K562 (cell line): ENCODE data around the gene GPD2. TPM values are rescaled to one million over a fixed set of nuclear protein-coding genes. Genes with fewer than 3 reads are reported as not detected.

Experiments
- ATAC-seq: fragments of 200-7000 bp; cut with Tn5 transposase; 3 replicates; pipeline ENCODE4 v1.9.1; 2020; ENCODE audit warnings: moderate library complexity
- BruUV-seq: library from RNA; stranded (reverse); fragments of 400-500 nt; replicated peaks from 2 replicates; lab custom pipeline; 2021; lab: Mats Ljungman, UMichigan
- CTCF ChIA-PET: fragments of 300-600 bp; formaldehyde crosslinking; extraction: SDS; loops from one replicate; lab custom pipeline; 2021; ENCODE audit warnings: low intra/inter-chr PET ratio; lab: Yijun Ruan, JAX
- POLR2A ChIA-PET: fragments of 300-600, 350-650 bp; sonication (Branson Sonifier 250); formaldehyde crosslinking; extraction: SDS; loops from one replicate; lab custom pipeline; 2021; ENCODE audit warnings: antibody characterized with exemption, inconsistent platforms; lab: Yijun Ruan, JAX
- DNase-seq, 4 experiments: peaks; one replicate each; pipeline versions ENCODE4 v3.0.0 to v3.0.0-alpha.2; 2011 to 2018; ENCODE audit warnings: low spot score in 3 of 4, mixed read lengths in 3 of 4; ENCODE audit errors: extremely low read depth in 1 of 4
- FAIRE-seq: peaks from 2 replicates; lab custom pipeline; 2011; peaks lifted over from hg19 to GRCh38; lab: Jason Lieb, UNC
- H2AFZ ChIP-seq: 2 replicates; pipeline ENCODE4 v1.6.0; 2011; ENCODE audit warnings: low read depth, low read length, control low read depth, inconsistent platforms
- H3K27ac ChIP-seq: fragments of 200-600 bp; 3 replicates; pipeline ENCODE4 v1.8.0; 2011; ENCODE audit warnings: low read depth, mild to moderate bottlenecking, control low read depth, inconsistent platforms, low read length, moderate library complexity, mixed read lengths; ENCODE audit errors: extremely low read depth
- H3K27me3 ChIP-seq, 2 experiments: fragments of 300-600 bp in 1 of 2; 2 replicates in 1 of 2; 3 replicates in 1 of 2; pipeline versions ENCODE4 v1.6.0 to v1.8.0; 2011; ENCODE audit warnings: inconsistent platforms in 2 of 2, low read length in 2 of 2, mild to moderate bottlenecking in 1 of 2, mixed read lengths in 1 of 2, moderate library complexity in 1 of 2; ENCODE audit not compliant: control insufficient read depth in 2 of 2, insufficient read depth in 2 of 2
- H3K36me3 ChIP-seq: fragments of 300-600 bp; 3 replicates; pipeline ENCODE4 v1.8.0; 2011; ENCODE audit warnings: mild to moderate bottlenecking, low read length, inconsistent platforms; ENCODE audit not compliant: control insufficient read depth, insufficient read depth
- H3K4me1 ChIP-seq, 2 experiments: fragments of 200-600 bp in 1 of 2; replicated peaks in 1 of 2; 2 replicates in 1 of 2; 3 replicates in 1 of 2; pipeline versions ENCODE4 v1.5.1 to v1.8.0; 2011; ENCODE audit warnings: inconsistent platforms in 2 of 2, low read length in 2 of 2, mild to moderate bottlenecking in 1 of 2, mixed read lengths in 1 of 2, moderate library complexity in 1 of 2; ENCODE audit not compliant: control insufficient read depth in 2 of 2, insufficient read depth in 2 of 2
- H3K4me2 ChIP-seq: 2 replicates; pipeline ENCODE4 v1.6.1; 2011; ENCODE audit warnings: low read length, control low read depth, inconsistent platforms, mixed read lengths; ENCODE audit not compliant: insufficient read depth
- H3K4me3 ChIP-seq: fragments of 200-600 bp; sonication (generic), shearing (Covaris generic); 2 replicates; pipeline ENCODE4 v1.5.1; 2016; ENCODE audit warnings: control low read depth, inconsistent platforms
- H3K79me2 ChIP-seq: fragments of 200-600 bp; 3 replicates; pipeline ENCODE4 v1.8.0; 2011; ENCODE audit warnings: low read length, inconsistent platforms; ENCODE audit not compliant: control insufficient read depth, insufficient read depth
- H3K9ac ChIP-seq, 2 experiments: 2 replicates each; pipeline versions ENCODE4 v1.6.0 to v1.6.1; 2011; ENCODE audit warnings: low read depth in 2 of 2, low read length in 2 of 2, control low read depth in 1 of 2, inconsistent platforms in 1 of 2, mild to moderate bottlenecking in 1 of 2, mixed read lengths in 1 of 2; ENCODE audit not compliant: insufficient read depth in 1 of 2
- H3K9me1 ChIP-seq: one replicate; pipeline ENCODE4 v1.6.0; 2011; ENCODE audit warnings: inconsistent platforms, mild to moderate bottlenecking, low read length, moderate library complexity; ENCODE audit not compliant: control insufficient read depth, insufficient read depth
- H3K9me3 ChIP-seq: replicated peaks from 2 replicates; pipeline ENCODE4 v1.5.1; 2011; ENCODE audit warnings: low read depth, low read length, inconsistent platforms; ENCODE audit not compliant: control insufficient read depth, insufficient read depth
- H4K20me1 ChIP-seq: replicated peaks from 2 replicates; pipeline ENCODE4 v1.6.1; 2011; ENCODE audit warnings: low read length, inconsistent platforms, mixed read lengths; ENCODE audit not compliant: control insufficient read depth, insufficient read depth
- CGGBP1 ChIP-seq: fragments of 250-450 bp; sonication (Bioruptor Pico); IDR thresholded peaks from 2 replicates; pipeline ENCODE4 v1.9.0; 2021; ENCODE audit warnings: mild to moderate bottlenecking
- CREBBP ChIP-seq: IDR thresholded peaks from one replicate; pipeline ENCODE4 v1.6.1; 2012; ENCODE audit warnings: low read depth, mild to moderate bottlenecking, control low read depth, inconsistent platforms, low read length
- E2F8 ChIP-seq: fragments of 450-650 bp; IDR thresholded peaks from 2 replicates; pipeline ENCODE4 v1.7.1; 2018; ENCODE audit warnings: mild to moderate bottlenecking, low read depth; ENCODE audit not compliant: partially characterized antibody
- ETV6 ChIP-seq, 3 experiments: fragments of 150-350 bp in 1 of 3; sonication (generic) in 1 of 3; formaldehyde crosslinking in 1 of 3; IDR thresholded peaks; 2 replicates each; pipeline versions ENCODE4 v1.6.1 to v1.8.0; 2014 to 2022; ENCODE audit warnings: borderline replicate concordance in 2 of 3, low read depth in 2 of 3, antibody characterized with exemption in 1 of 3, low read length in 1 of 3, mild to moderate bottlenecking in 1 of 3, missing genetic modification reagents in 1 of 3
- FOXK1 ChIP-seq: sonication (generic); formaldehyde crosslinking; IDR thresholded peaks from 2 replicates; pipeline ENCODE4 v1.8.0; 2022; ENCODE audit warnings: missing genetic modification reagents, mild to moderate bottlenecking, borderline replicate concordance
- ILK ChIP-seq: fragments of 450-650 bp; IDR thresholded peaks from 2 replicates; pipeline ENCODE4 v1.6.1; 2016; ENCODE audit warnings: missing genetic modification characterization, low read depth, mild to moderate bottlenecking, missing compliant biosample characterization, moderate library complexity, borderline replicate concordance
- POLR2G ChIP-seq: fragments of 200-400 bp; formaldehyde crosslinking; IDR thresholded peaks from 2 replicates; pipeline ENCODE4 v1.6.1; 2017; ENCODE audit warnings: low read depth, mild to moderate bottlenecking, antibody characterized with exemption, low read length, moderate library complexity
- XRCC3 ChIP-seq: fragments of 450-650 bp; IDR thresholded peaks from 2 replicates; pipeline ENCODE4 v1.6.1; 2017; ENCODE audit warnings: mild to moderate bottlenecking, moderate library complexity
- ZNF507 ChIP-seq: conservative IDR thresholded peaks from 2 replicates; pipeline ENCODE4 v1.6.1; 2017; ENCODE audit warnings: missing genetic modification characterization, missing compliant biosample characterization
- WGBS: fragments of 100-300 bp; shearing (Covaris generic); methylation state at CpG from one replicate; pipeline ENCODE4 v1.1.6; 2016; ENCODE audit warnings: low coverage, mixed read lengths; ENCODE audit not compliant: insufficient coverage; ENCODE audit errors: missing lambda C conversion rate; 5-methylcytosine and 5-hydroxymethylcytosine counted together
- in situ Hi-C: fragments of 300-500 bp; cut with MboI; formaldehyde crosslinking; loops from 4 replicates; pipeline ENCODE4 v1.15.0; 2018; ENCODE audit warnings: inconsistent platforms, mixed read lengths
- intact Hi-C: fragments of 100-400 bp; cut with micrococcal nuclease; formaldehyde crosslinking; loops from 2 replicates; pipeline ENCODE4 v1.14.2; 2022
- polyA plus RNA-seq, 8 experiments: library from polyadenylated mRNA; depleted of rRNA in 4 of 8; stranded (reverse) in 5 of 8; unstranded in 3 of 8; fragments of >200 nt; fragmentation: Nextera tagmentation in 2 of 8; fragmentation: Illumina TruSeq in 1 of 8; extraction: Ambion mirVana in 2 of 8; extraction: Trizol in 1 of 8; gene quantifications; 2 replicates each; pipeline versions ENCODE4 v1.2.1 to v1.2.3, GENCODE V29; 2011 to 2014; ENCODE audit warnings: inconsistent platforms in 1 of 8, missing spikeins in 1 of 8
- total RNA-seq, 7 experiments: library from RNA; depleted of rRNA in 6 of 7; stranded (reverse); fragments of >200 nt in 6 of 7; fragmentation: Illumina TruSeq in 2 of 7; extraction: Trizol in 2 of 7; gene quantifications; 2 replicates each; pipeline versions ENCODE4 v1.2.1 to v1.2.3, GENCODE V29; 2011 to 2021; ENCODE audit warnings: low replicate concordance in 1 of 7
- TF ChIP-seq, protein P1 (sequence below), 2 experiments: IDR thresholded peaks in 1 of 2; conservative IDR thresholded peaks in 1 of 2; 2 replicates each; pipeline ENCODE4 v1.6.1; 2016; ENCODE audit warnings: low read depth in 2 of 2, mild to moderate bottlenecking in 1 of 2, missing compliant biosample characterization in 1 of 2, missing genetic modification characterization in 1 of 2, moderate library complexity in 1 of 2
- TF ChIP-seq, protein P2 (sequence below): fragments of 150-350 bp; conservative IDR thresholded peaks from 2 replicates; pipeline ENCODE4 v1.6.1; 2014; ENCODE audit warnings: low read length

GPD2 gene
- total and polyA plus RNA-seq, 9 of the 15 experiments (the other 6 are each of a cell fraction or from before 2014, with no cell fraction given): 5.2 to 39.2 (median 19.0) TPM

DNA sequence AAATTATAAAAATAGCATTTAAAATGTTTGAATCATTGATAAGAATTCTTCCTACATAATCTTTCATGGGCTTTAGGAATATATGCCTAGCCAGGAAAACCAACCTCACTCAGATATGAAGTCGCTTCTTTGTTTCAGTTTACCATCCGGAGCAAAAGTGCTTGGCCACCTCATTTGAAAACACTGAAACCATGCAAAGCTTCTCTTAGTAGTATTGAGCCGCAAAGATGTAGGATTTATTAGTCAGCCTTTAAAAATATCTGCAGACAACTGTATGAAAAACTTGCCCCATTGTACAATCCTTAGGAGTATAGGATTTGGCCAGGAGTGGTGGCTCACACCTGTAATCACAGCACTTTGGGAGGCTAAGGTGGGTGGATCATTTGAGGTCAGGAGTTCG lies 24.3 kb upstream of the GPD2 start:
- H3K4me1 ChIP-seq: no peaks in the 10 kb centered on the region
- ChIA-PET POLR2A (interaction anchor here (0.5 to 1.0 kb wide), 2 partner anchors 15 to 19 kb away, joined by 3 read pairs; no protein-coding TSS in a partner anchor), CTCF (no interaction called here)
- intact Hi-C loops (no loop called here), in situ Hi-C loops (no loop called here)
- H4K20me1 ChIP-seq: no peaks in the 10 kb centered on the region
- H3K9me1 ChIP-seq: no peaks in the 10 kb centered on the region
- H3K27me3 ChIP-seq: no peaks in the 10 kb centered on the region
- no peak overlapping the region for H3K4me2 ChIP-seq
- no peak overlapping the region for H3K27ac ChIP-seq
- no peak for FAIRE-seq
- 35% methylated on average over 4 of the region's 4 CpGs for WGBS
- no peak overlapping the region for H3K4me3 ChIP-seq
- H3K9ac ChIP-seq: no peak overlapping the region
- H2AFZ ChIP-seq: no peak overlapping the region
- H3K9me3 ChIP-seq: no peaks in the 10 kb centered on the region
- TF ChIP-seq ILK (tag) (no peak), POLR2G (no peak), CREBBP (no peak), ZNF507 (no peak), CGGBP1 (CRISPR knock-in tag) (no peak), XRCC3 (no peak), FOXK1 (no peak), ETV6 (IDR thresholded peaks at IDR 0.05; ENCODE audit: borderline replicate concordance in 1 of 2, low read depth in 2 of 2, low read length in 1 of 2) (no peak), ETV6 (CRISPR knock-in tag; IDR thresholded peaks at IDR 0.05; ENCODE audit: borderline replicate concordance) (no peak), E2F8 (no peak)
- TF ChIP-seq, protein P1, sequence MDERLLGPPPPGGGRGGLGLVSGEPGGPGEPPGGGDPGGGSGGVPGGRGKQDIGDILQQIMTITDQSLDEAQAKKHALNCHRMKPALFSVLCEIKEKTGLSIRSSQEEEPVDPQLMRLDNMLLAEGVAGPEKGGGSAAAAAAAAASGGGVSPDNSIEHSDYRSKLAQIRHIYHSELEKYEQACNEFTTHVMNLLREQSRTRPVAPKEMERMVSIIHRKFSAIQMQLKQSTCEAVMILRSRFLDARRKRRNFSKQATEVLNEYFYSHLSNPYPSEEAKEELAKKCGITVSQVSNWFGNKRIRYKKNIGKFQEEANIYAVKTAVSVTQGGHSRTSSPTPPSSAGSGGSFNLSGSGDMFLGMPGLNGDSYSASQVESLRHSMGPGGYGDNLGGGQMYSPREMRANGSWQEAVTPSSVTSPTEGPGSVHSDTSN (CRISPR knock-in tag; IDR thresholded peaks at IDR 0.05; ENCODE audit: low read depth): no peak
- TF ChIP-seq, protein P1 (tag; conservative IDR thresholded peaks at IDR 0.05; ENCODE audit: low read depth): no peak
- TF ChIP-seq, protein P2, sequence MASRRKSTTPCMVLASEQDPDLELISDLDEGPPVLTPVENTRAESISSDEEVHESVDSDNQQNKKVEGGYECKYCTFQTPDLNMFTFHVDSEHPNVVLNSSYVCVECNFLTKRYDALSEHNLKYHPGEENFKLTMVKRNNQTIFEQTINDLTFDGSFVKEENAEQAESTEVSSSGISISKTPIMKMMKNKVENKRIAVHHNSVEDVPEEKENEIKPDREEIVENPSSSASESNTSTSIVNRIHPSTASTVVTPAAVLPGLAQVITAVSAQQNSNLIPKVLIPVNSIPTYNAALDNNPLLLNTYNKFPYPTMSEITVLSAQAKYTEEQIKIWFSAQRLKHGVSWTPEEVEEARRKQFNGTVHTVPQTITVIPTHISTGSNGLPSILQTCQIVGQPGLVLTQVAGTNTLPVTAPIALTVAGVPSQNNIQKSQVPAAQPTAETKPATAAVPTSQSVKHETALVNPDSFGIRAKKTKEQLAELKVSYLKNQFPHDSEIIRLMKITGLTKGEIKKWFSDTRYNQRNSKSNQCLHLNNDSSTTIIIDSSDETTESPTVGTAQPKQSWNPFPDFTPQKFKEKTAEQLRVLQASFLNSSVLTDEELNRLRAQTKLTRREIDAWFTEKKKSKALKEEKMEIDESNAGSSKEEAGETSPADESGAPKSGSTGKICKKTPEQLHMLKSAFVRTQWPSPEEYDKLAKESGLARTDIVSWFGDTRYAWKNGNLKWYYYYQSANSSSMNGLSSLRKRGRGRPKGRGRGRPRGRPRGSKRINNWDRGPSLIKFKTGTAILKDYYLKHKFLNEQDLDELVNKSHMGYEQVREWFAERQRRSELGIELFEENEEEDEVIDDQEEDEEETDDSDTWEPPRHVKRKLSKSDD: no peak
- TF ChIP-seq, all 486 proteins: peak for 0
- DNase-seq (no peak), ATAC-seq (no peak)
- Histone ChIP-seq H3K79me2 (no peaks in the 10 kb centered on the region), H3K36me3 (no peaks in the 10 kb centered on the region)
- BruUV-seq: no TSS peak
